Small intestine (tissue), 7 donors: Measurements from ENCODE around the gene SPINK1. TPM values are rescaled to one million over a fixed set of nuclear protein-coding genes. Genes with fewer than 3 reads are reported as not detected.

ENCODE experiments used
- DNase-seq, 2 donors: peaks; one replicate each; pipeline versions ENCODE4 v3.0.0 to v3.0.0-alpha.2; 2013
- FAIRE-seq: peaks from 2 replicates; lab custom pipeline; 2012; peaks lifted over from hg19 to GRCh38; lab: Jason Lieb, UNC
- H3K27ac ChIP-seq, 3 donors: one replicate each; pipeline ENCODE4 v1.5.1; 2013; ENCODE audit warnings: low read length in 2 of 3, mild to moderate bottlenecking in 2 of 3, control low read depth in 1 of 3, inconsistent platforms in 1 of 3, low read depth in 1 of 3, moderate library complexity in 1 of 3
- H3K27me3 ChIP-seq, 3 donors: one replicate each; pipeline ENCODE4 v1.6.1; 2013; ENCODE audit warnings: low read length in 3 of 3, inconsistent platforms in 1 of 3; ENCODE audit not compliant: control insufficient read depth in 3 of 3, insufficient read depth in 3 of 3
- H3K36me3 ChIP-seq, 3 donors: one replicate each; pipeline ENCODE4 v1.6.1; 2013; ENCODE audit warnings: low read length in 3 of 3, inconsistent platforms in 1 of 3, low read depth in 1 of 3, mild to moderate bottlenecking in 1 of 3, moderate library complexity in 1 of 3; ENCODE audit not compliant: control insufficient read depth in 3 of 3, insufficient read depth in 2 of 3
- H3K4me1 ChIP-seq, 3 donors: one replicate each; pipeline ENCODE4 v1.6.1; 2013; ENCODE audit warnings: low read length in 2 of 3, inconsistent platforms in 1 of 3, low read depth in 1 of 3, mild to moderate bottlenecking in 1 of 3, moderate library complexity in 1 of 3; ENCODE audit not compliant: control insufficient read depth in 3 of 3, insufficient read depth in 2 of 3
- H3K4me3 ChIP-seq, 3 donors: one replicate each; pipeline ENCODE4 v1.5.1; 2013; ENCODE audit warnings: low read length in 3 of 3, control low read depth in 1 of 3, inconsistent platforms in 1 of 3, low read depth in 1 of 3, mild to moderate bottlenecking in 1 of 3, moderate library complexity in 1 of 3
- H3K9me3 ChIP-seq, 2 donors: one replicate each; pipeline ENCODE4 v1.6.1; 2013; ENCODE audit warnings: low read depth in 1 of 2, low read length in 1 of 2; ENCODE audit not compliant: control insufficient read depth in 2 of 2, insufficient read depth in 1 of 2
- WGBS, 3 donors: extraction: QIAGEN DNeasy Blood & Tissue Kit; methylation state at CpG; one replicate each; pipeline ENCODE4 v1.1.7; 2013; 5-methylcytosine and 5-hydroxymethylcytosine counted together
- polyA plus RNA-seq, 4 donors: library from polyadenylated mRNA; stranded (reverse) in 3 of 4; unstranded in 1 of 4; fragments of 200-250 nt in 3 of 4; fragments of 120-200 nt in 1 of 4; gene quantifications; one replicate each; pipeline versions ENCODE4 v1.2.1 to v1.2.3, GENCODE V29; 2013
- donor health status: healthy with polysubstance abuse.
- donor health status: control.
- donor health status: control.
- donor health status: Bipolar disorder and iron deficiency.
- donor health status: healthy.

The SPINK1 gene
- polyA plus RNA-seq, 4 donors: 258 to 1,597 (median 831) TPM

GRCh38 chr5:147776989-147777388 is 54.5 kb downstream of the SPINK1 start:
- FAIRE-seq (no peak), DNase-seq (no peak)
- Histone ChIP-seq H3K9me3 (no peaks in the 10 kb centered on the region), H3K27ac (no peak overlapping the region), H3K36me3 (no peaks in the 10 kb centered on the region), H3K4me3 (no peak overlapping the region), H3K4me1 (no peaks in the 10 kb centered on the region), H3K27me3 (no peaks in the 10 kb centered on the region)
- 87 to 95% (median 94%) methylated on average over 4 of the region's 4 CpGs for WGBS, 3 donors

Other genes with a start within 250 kb of the SPINK1 start
- gene JAKMIP2, start 48.9 kb downstream of the SPINK1 start, polyA plus RNA-seq: 1 to 10 TPM in 1 of 4 donors, under 1 TPM in 3; 0.22 to 1.0 (median 0.42) TPM
- 1 to 10 TPM in 1 of 4 donors, not detected in 3; 4.5 TPM for gene SCGB3A2, start 47.0 kb upstream of the SPINK1 start, polyA plus RNA-seq
- not detected for gene C5orf46, start 74.9 kb upstream of the SPINK1 start, polyA plus RNA-seq
- gene SPINK5, start 232.3 kb upstream of the SPINK1 start, polyA plus RNA-seq: 1 to 10 TPM in 1 of 4 donors, under 1 TPM in 3; 0.53 to 1.1 (median 0.78) TPM